GM20431 (cell line): Measurements from ENCODE around the gene TBXA2R.

Source experiments
- in situ Hi-C: fragments of 300-500 bp; cut with MseI, MboI; formaldehyde crosslinking; loops from one replicate; pipeline ENCODE4 v1.15.0; 2020; ENCODE audit warnings: low sequenced_read_pairs; ENCODE audit not compliant: unreplicated experiment

Gene TBXA2R

GRCh38 chr19:3608079-3608641 is 1.5 kb upstream of the TBXA2R start:
- in situ Hi-C loops, result no loop called here

DNA sequence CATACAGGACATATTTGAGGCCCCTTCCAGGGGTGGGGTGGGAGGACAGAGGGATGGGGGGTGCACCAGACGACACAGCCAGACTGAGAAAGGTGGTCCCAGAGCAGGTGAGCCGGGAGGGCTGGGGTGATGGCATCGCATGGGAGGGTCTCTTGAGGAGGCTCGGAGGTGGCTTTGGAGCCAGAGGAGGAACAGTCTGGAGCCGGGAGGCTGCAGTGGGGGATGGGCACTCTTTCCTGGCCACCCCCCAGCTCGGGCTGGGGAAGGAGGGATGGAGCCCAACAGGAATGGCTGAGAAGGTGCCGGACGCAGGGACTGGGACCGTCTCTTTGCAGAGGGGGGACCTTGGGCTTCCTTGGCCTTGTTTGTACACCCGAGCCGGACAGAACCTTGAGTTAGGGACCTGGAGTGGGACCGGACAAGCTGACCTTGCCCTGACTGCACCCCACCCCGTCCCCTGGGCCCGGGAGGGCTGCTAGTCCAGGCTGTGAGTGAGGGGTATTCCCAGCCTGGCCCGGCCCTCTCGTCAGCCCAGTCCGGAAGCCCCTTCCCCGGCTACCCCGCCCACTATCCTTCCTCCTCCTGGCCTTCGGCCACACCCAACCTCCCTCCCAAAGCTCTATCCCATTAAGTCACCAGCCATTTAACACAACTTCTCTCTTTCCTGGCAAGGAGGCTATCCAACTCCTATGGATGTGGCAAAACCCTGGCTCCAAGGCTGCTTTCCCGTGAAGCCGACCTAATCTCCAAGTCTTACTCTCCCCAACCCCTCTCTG is 816 bp upstream of the TBXA2R start:
- in situ Hi-C loops, result no loop called here

DNA sequence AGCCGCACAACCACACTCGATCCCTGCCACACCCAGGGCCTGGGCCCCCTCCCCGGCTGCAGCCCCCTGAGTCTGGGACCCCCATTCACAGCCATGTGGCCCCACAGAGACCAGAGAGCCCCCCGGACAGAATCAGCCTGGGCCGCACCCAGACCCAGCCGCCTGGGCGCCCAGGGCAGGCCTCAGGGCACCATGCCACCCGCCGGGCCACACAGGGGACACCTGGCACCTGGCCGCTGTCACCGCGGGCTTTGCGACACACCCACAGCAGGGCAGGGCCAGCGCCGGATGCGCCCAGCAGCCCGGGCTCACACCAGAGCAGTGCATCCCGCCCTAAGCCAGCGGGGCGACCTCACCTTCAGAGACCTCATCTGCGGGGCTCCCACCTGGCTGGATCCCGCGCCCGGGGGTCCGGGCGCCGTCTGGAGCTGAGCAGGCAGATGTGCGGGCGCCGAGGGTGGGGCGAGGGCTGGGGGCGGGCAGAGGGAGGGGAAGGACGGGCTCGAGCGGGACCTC is 443 bp downstream of the TBXA2R start:
- in situ Hi-C loops, result no loop called here

GRCh38 chr19:3605770-3606169 is 905 bp downstream of the TBXA2R start:
- in situ Hi-C loops, result no loop called here

DNA sequence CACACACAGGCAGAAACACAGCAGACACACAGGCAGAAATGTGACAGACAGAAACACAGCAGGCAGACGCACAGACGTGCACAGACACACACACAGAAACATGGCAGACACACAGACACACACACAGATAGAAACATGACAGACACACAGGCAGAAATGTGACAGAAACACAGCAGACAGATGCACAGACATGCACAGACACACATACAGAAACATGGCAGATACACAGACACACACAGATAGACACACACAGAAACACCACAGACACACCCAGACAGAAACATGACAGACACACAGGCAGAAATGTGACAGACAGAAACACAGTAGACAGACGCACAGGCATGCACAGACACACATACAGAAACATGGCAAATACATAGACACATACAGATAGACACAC is 1.3 kb downstream of the TBXA2R start:
- in situ Hi-C loops, result no loop called here

- in situ Hi-C loops, result no loop called here
Observed at GRCh38 chr19:3604987-3605343, 1.7 kb downstream of the TBXA2R start.

DNA sequence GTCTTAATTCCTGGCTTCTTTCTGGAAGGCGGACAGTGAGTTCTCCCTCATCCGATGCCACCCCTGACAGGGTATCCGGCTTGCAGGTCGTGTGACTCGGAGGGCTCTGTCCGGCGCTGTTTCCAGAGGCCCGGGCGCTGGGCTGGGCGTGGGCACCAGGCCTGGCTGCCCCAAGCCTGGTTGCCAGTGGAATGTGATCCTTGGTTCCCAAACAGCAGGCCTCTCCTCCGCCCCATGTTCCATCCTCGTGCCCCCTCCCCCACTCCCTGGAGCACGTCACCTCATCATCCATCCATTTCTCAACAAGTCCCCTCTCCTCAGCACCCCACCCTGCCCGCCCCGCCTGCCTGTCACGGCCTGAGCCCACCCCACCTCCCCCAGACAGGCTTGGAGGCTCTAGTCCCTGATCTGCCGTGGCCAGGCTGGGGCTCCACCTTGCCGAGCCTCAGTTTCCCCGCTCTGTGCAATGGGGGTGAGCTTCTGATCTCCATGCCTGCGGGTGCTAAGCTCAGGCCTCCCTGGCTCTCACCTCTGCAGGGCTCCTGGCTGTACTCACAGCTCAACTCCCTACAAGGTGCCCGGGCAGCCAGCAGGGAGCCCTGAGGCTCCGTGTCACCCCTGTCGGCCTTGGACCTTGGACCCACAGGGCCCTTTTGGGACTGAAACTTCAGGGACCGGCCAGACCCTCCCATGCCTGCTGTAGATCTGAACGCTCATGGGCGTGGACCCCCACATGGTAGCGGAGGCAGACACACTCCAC is 2.3 kb downstream of the TBXA2R start:
- in situ Hi-C loops, result no loop called here

DNA sequence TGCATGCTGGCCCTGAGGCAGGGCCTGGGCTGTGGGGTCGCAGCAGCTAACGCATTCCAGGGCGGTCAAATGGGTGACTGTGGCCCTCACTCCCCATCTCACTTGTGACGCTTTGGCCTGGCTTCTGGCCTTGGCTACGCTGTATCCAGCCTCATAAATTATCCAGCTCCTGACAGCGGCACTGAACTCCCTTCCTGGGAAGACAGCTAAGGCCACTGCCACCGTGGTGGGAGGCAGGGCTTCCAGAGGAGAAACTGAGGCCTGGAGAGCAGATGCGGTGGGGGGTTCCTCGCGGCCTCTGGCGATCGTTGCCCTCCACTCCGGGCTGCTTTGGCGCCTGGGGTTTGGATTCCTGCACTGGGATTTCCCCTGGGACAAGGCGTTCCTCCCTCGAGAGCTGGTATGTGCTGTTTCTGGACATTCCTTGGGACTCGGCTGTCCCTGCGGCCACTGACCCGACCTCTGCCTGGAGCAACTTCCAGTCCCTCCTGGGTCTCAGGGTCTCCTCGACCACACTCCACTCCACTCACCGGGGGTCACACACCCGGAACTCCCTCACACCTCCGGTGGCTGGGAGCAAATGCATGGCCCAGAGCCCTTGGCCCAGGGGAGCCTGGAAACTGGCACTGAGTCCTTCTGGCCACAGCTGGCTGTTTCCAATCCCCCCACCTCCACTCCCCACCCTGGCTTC is 3.4 kb downstream of the TBXA2R start:
- in situ Hi-C loops, result no loop called here

GRCh38 chr19:3601021-3601420 is 5.7 kb downstream of the TBXA2R start:
- in situ Hi-C loops, result no loop called here

- in situ Hi-C loops, result no loop called here
Observed at GRCh38 chr19:3599776-3600187, 6.9 kb downstream of the TBXA2R start.

- in situ Hi-C loops, result no loop called here
Observed at GRCh38 chr19:3595521-3596061, 11.1 kb downstream of the TBXA2R start.

DNA sequence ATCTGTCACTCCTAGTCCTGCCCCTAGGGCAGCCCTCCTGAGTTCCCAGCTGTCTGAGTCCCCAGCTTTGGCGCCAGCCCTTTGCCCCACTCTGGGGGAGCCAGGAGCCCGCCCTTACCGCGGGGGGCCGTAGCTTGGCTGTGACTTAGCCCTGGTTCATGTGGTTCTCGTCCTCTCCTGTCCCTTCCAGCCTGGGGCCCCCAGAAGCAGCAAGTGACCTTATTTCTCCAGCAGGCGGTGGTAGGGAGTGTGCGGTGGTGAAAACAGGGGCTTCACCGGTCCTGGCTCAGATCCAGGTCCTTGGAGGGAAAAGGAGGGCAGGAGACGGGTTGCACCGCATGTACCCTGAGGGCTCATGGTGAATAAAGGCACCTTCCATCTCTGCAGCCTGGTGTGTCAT is 13.5 kb downstream of the TBXA2R start:
- in situ Hi-C loops, result no loop called here

DNA sequence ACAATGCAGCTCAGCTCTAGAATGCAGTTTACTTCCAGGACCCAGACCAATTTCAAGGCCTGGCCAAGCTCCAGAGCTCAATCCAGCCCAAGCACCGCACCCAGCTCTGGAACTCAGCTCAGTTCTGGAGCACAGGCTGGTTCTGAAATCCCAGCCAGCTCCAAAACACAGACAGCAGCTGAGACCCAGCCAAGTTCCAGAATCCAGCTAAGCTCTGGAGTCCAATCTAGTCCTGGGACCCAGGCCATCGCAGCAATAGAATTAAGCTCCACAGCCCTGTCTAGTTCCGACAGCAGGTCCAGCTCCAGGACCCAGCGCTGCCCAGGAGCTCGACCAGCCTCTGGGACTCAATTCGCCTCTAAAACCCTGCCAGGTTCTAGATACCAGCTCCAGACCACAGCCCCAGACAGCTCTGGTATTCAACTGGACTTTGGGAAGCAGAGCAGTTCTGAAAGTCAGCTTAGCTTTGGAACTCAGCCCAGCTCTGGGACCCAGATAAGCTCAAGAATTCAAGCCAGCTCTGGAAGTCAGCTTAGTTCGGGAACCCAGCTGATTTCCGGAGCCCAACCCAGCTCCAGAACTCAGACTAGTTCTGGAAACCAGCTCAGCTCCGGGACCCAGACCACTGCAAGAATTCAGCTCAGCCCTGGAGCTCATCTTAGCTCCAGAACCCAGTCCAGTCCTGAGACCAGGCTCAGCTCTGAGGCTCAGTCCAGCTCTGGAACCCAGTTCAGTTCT is 14.6 kb downstream of the TBXA2R start:
- in situ Hi-C loops, result no loop called here

DNA sequence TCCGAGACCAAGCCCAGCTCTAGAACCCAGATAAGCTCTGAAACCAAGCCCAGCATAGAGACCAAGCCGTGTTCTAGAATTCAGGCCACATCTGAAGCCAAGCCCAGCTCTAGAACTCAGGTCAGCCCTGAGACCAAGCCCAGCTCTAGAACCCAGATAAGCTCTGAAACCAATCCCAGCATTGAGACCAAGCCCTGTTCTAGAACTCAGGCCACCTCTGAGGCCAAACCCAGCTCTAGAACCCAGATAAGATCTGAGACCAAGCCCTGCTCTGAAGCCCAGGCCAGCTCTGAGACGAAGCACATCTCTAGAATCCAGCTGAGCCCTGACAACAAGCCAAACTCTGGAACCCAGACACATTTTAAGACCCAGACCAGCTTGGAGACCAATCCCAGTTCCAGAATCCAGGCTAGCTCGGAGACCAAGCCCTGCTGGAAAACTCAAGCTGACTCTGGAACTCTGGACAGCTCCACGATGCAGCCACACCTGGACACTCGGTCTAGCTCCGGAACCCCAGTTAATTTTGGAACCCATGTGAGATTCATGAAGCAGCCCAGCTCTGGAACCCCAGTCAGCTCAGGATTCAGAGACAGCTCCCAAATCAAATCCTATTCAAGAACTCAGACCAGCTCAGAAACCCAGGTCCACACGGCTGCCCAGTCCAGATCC is 15.6 kb downstream of the TBXA2R start:
- in situ Hi-C loops, result no loop called here

DNA sequence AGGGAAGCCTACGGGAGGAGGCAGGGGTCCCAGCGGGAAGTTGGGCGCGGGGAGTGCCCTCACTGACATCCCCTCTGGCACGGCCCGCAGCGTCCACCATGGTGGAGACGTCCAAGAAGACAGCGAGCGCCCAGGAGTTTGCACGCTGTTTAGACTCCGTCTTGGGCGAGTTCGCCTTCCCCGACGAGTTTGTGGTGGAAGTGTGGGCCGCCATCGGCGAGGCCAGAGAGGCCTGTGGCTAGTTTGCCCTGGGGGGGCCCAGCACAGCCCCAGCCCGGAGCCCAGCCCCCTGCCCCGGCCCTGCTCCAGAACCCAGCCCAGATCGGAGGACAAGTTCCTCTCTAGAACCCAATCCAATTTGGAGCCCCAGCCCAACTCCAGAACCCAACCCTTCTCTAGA is 16.7 kb downstream of the TBXA2R start:
- in situ Hi-C loops, result no loop called here

GRCh38 chr19:3589439-3589838 is 17.2 kb downstream of the TBXA2R start:
- in situ Hi-C loops, result no loop called here

GRCh38 chr19:3586707-3587346 is 19.8 kb downstream of the TBXA2R start:
- in situ Hi-C loops, result no loop called here

GRCh38 chr19:3586127-3586626 is 20.5 kb downstream of the TBXA2R start:
- in situ Hi-C loops, result no loop called here
